NCI-H748 (cell line): Measurements from ENCODE around the gene CYS1.
"Not testable (repeated sequence)": the region's sequence is repeated elsewhere in the genome, so short reads cannot be mapped to it uniquely, and the experiment has no call there.

ENCODE experiments used
- DNase-seq: peaks from one replicate; lab custom pipeline; 2025; ENCODE audit not compliant: unreplicated experiment; lab: John Stamatoyannopoulos, UW

Gene CYS1

GRCh38 chr2:10031886-10032745, 48.1 kb downstream of the CYS1 start:
- DNase-seq, result no peak

DNA sequence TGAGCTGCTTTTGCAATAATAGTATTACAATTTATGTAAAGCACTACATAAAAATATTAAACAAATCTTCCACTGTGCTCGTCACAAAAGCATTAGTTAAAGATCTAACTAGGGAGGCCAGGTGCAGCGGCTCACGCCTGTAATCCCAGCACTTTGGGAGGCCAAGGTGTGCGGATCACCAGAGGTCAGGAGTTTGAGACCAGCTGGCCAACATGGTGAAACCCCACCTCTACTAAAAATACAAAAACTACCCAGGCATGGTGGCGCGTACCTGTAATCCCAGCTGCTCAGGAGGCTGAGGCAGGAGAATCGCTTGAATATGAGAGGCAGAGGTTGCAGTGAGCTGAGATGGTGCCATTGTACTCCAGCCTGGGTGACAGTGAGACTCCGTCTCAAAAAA, 49.4 kb downstream of the CYS1 start:
- not testable (repeated sequence) for DNase-seq

GRCh38 chr2:10030311-10030736, 49.9 kb downstream of the CYS1 start:
- no peak for DNase-seq

DNA sequence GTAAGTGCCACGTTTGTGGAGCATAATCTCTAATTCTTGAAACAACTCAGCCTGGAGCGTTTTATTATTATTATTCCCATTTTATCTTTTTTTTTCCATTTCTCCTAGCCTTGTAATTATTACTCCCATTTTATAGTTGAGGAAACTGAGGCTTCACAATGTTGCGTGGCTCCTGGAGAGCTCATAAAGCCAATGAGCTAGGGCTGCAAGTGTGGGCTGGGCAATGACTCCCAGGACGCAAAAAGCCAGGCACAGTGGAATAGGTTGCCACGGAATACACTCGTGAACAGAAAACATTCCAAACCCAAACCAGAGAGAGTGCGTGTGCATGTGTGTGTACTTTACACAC, 50.4 kb downstream of the CYS1 start:
- DNase-seq, result no peak

DNA sequence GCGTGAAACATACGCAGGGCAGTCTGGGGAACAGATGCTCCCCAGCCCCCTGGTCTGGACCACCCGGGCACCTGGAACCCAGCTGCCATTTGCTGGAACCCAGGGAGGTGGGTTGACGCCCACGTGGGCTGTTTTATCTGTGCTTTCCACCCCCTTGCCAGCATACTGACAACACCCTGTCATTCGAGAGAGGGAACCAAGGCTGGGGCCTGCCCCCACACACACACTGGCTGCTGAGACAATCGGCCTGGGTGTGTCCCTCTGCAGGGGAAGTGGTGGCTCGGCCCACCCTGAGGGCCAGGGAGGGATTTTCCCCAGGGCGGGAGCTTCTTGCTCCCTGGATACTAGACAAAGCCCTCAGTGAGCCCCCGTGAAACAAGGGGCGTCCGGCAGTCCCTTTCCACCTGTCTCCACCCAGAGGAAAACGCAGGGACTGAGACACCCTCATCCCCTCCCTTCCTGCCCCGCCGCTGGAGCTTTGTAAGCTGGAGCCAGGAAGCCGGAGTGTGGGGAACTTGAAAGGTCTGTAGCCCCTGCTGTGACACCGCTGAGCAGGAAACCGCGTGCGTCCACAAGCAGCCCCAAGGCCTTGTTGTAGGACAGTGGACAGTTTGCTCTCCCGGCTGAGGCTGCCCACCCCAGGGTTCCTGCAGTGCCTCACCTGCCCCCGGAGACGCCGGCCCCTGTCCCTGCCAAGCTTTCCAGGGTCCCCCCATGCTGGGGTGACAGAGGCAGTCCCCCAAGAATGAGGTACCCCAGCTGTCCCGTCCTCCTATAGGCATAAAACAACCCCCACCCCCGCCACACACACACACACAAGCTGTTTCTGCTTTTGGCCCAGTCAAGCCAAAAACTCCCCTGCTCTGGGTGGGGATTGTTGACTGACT, 51.0 kb downstream of the CYS1 start:
- peak; percentile 56 for DNase-seq

DNA sequence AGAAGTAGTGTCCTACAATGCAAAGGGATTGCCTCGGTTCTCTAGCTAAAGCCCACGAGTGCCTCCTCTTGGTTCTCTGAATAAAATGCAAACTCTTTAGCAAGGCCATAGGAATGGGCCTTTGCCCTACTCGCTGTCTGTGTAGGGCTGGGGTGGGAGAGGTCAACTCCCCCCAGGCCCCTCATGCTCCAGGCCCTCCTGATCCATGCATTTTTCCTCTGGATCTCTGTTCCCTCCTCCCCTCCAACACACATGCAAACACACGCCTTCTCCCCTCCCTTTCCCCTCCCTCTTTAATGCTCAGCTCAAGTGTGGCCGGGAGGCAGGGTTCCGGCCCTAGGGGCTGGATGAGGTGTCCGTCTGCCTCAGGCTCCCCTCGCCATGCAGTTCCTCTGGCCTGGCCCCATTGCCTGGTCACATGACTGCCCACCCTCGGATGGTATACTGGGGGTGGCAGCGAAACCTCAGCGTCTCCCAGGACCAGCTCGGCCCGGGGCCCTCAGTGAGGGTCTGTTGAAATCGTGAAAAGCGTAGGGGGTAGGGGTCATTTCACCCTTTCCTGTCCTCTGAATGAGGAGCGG, 51.7 kb downstream of the CYS1 start:
- no peak for DNase-seq

GRCh38 chr2:10027660-10028330, 52.4 kb downstream of the CYS1 start:
- DNase-seq, result no peak

DNA sequence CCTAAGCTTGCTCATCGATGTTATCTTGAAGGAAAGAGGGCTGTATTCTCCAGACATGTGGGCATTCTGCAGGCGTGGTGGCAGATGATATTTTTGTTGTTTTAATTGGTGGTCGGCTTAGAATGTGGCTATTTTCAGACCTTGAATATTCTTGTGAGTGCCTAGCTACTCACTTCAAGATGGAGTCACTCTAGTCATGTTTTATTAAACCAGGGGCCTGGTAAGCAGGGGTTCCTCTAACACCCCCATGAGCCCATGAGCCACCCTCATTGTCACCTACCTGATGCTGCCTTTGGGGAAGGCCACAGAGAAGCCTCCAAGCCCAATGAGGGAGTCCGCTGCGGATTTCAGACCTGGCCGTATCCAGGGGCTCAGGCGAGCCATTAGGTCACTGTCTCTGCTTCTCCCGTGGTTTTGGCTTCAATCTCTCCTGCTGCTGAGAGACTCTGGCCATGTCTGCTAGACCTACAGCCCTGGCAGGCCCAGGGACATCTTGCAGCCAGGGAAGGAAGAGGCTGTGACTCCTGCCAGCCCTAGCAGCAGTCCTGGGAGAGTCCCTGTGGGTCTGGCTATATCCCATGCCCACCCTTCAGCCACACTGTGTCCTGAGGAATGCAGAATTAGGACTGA, 53.2 kb downstream of the CYS1 start:
- no peak for DNase-seq

DNA sequence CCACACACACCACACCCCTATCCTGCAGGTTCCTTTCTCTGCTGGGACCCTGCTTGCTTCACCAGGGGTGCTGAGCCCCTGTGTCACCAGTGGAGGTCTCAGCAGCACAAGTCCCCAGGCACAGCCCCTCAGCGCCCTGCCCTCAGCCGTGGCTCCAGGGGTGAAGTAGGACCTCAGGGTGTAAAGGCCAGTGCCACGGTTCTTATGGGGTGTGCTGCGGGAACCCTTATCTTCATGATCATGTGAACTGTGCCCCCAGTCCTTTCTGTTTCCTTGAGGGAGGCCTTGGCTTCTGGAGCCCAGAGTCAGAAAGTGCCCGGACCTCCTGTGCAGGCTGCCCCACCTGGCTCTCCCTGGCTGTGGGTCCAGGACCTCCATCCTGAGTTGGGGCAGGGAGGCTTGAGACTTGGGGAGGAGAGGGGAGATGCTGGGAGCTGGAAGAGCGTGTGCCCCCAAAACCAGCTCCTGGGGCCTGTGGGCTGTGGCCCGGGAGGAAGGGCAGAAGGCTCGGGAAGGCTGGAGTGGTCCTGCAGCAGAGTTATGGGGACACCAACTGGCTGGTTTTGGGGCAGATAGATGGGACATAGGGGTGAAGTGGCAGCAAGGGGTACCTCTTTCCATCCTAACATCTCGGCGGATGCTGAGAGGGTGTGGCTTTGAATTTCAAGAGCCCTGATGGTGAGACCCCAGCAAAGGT, 57.1 kb downstream of the CYS1 start:
- DNase-seq, result no peak

- DNase-seq, result no peak
Measured at GRCh38 chr2:10022445-10022844, 57.8 kb downstream of the CYS1 start.

GRCh38 chr2:10022041-10022421, 58.2 kb downstream of the CYS1 start:
- no peak for DNase-seq

GRCh38 chr2:10019602-10020400, 60.4 kb downstream of the CYS1 start:
- DNase-seq, result no peak

- DNase-seq, result no peak
Measured at GRCh38 chr2:10019174-10019573, 61.0 kb downstream of the CYS1 start.

- no peak for DNase-seq
Measured at GRCh38 chr2:10017313-10017941, 62.8 kb downstream of the CYS1 start.

DNA sequence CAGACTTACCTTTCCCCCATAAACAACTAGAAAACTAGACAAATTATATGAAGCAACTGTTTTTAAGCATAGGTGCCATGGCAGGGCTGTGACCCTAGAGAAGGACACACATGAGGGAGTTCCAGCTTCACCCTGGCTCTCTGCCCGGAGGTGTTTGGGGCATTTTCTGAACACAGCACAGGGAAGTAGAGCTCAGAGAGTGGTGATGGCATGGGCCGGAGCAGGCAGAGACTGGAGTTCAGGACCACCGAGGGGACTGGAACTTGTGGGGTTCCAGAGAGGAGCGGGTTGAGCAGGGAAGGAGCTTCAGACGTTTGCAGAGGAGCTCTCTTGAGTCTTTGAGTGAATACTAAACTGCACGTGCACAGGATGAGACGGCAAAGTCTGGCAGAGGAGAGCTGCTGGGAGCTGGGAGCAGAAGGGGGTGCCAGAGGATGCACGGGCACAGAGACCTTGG, 63.4 kb downstream of the CYS1 start:
- no peak for DNase-seq

- no peak for DNase-seq
Measured at GRCh38 chr2:10016001-10016801, 64.0 kb downstream of the CYS1 start.

DNA sequence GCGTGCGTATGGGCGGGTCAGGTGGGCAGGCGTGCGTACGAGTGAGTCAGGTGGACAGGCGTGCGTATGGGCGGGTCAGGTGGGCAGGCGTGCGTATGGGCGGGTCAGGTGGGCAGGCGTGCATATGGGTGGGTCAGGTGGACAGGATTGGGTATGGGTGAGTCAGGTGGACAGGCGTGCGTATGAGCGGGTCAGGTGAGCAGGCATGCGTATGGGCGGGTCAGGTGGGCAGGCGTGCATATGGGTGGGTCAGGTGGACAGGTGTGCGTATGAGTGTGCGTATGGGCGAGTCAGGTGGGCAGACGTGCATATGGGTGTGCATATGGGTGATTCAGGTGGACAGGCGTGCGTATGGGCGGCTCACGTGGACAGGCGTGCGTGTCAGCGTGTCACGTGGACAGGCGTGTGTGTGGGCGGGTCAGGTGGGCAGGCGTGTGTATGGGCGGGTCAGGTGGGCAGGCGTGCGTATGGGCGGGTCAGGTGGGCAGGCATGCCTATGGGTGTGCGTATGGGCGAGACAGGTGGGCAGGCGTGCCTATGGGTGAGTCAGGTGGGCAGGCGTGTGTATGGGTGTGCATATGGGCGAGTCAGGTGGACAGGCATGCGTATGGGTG, 64.7 kb downstream of the CYS1 start:
- DNase-seq, result not testable (repeated sequence)
